Endothelial cell (in vitro differentiated cells): Measurements from ENCODE around the gene ABCA6. TPM values are rescaled to one million over a fixed set of nuclear protein-coding genes. Genes with fewer than 3 reads are reported as not detected.
A peak's percentile ranks its signal among the peaks of the same experiment; 100 is the strongest.

Experiments
- DNase-seq: peaks from one replicate; pipeline ENCODE4 v3.0.0; 2021; ENCODE audit warnings: low spot score
- H3K27ac Mint-ChIP-seq: one replicate; pipeline ENCODE4 v1.8.0; 2021; ENCODE audit warnings: mixed read lengths, inconsistent platforms; ENCODE audit not compliant: unreplicated experiment
- H3K27me3 Mint-ChIP-seq: one replicate; pipeline ENCODE4 v1.8.0; 2021; ENCODE audit warnings: mild to moderate bottlenecking, moderate library complexity, mixed read lengths, inconsistent platforms; ENCODE audit not compliant: unreplicated experiment
- H3K36me3 Mint-ChIP-seq: one replicate; pipeline ENCODE4 v1.8.0; 2021; ENCODE audit warnings: mild to moderate bottlenecking, low read depth, mixed read lengths, inconsistent platforms; ENCODE audit not compliant: unreplicated experiment
- H3K4me1 Mint-ChIP-seq: one replicate; pipeline ENCODE4 v1.8.0; 2021; ENCODE audit warnings: mild to moderate bottlenecking, mixed read lengths, inconsistent platforms; ENCODE audit not compliant: unreplicated experiment
- H3K4me3 Mint-ChIP-seq: one replicate; pipeline ENCODE4 v1.8.0; 2021; ENCODE audit warnings: mild to moderate bottlenecking, mixed read lengths, inconsistent platforms; ENCODE audit not compliant: unreplicated experiment
- H3K9me3 Mint-ChIP-seq: one replicate; pipeline ENCODE4 v1.8.0; 2021; ENCODE audit warnings: mixed read lengths, inconsistent platforms; ENCODE audit not compliant: unreplicated experiment
- total RNA-seq: library from RNA; stranded (reverse); fragmentation: NEBNext Ultra II Directional; extraction: Animal tissue kit (Norgen Biotek cat#: 25700); gene quantifications from one replicate; pipeline ENCODE4 v1.2.1, GENCODE V29; 2021; ENCODE audit not compliant: unreplicated experiment
- TF ChIP-seq, protein P1 (sequence below): fragments of 200-600 bp; sonication (generic); IDR thresholded peaks from one replicate; pipeline ENCODE4 v1.5.0; 2021; ENCODE audit warnings: antibody characterized with exemption; ENCODE audit not compliant: unreplicated experiment

Gene ABCA6
- total RNA-seq, 1 donor from 2014 or later, result 0.38 TPM

GRCh38 chr17:69048634-69049033 lies 93.1 kb downstream of the ABCA6 start:
- Mint-ChIP-seq H3K9me3 (no peaks in the 10 kb centered on the region), H3K27ac (peak overlapping the region; percentile 96)

GRCh38 chr17:69047368-69048263 lies 94.1 kb downstream of the ABCA6 start:
- TF ChIP-seq, protein P1, sequence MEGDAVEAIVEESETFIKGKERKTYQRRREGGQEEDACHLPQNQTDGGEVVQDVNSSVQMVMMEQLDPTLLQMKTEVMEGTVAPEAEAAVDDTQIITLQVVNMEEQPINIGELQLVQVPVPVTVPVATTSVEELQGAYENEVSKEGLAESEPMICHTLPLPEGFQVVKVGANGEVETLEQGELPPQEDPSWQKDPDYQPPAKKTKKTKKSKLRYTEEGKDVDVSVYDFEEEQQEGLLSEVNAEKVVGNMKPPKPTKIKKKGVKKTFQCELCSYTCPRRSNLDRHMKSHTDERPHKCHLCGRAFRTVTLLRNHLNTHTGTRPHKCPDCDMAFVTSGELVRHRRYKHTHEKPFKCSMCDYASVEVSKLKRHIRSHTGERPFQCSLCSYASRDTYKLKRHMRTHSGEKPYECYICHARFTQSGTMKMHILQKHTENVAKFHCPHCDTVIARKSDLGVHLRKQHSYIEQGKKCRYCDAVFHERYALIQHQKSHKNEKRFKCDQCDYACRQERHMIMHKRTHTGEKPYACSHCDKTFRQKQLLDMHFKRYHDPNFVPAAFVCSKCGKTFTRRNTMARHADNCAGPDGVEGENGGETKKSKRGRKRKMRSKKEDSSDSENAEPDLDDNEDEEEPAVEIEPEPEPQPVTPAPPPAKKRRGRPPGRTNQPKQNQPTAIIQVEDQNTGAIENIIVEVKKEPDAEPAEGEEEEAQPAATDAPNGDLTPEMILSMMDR, result no peak
- peak; percentile 47 for DNase-seq

More at GRCh38 chr17:69048634-69049033, 93.1 kb downstream of the ABCA6 start:
- Mint-ChIP-seq H3K36me3 (no peaks in the 10 kb centered on the region), H3K27me3 (peaks cover 3% of the 10 kb centered on the region), H3K4me3 (no peak overlapping the region), H3K4me1 (peaks cover 33% of the 10 kb centered on the region)
- DNase-seq, result no peak
- TF ChIP-seq, protein P1, result no peak

DNA sequence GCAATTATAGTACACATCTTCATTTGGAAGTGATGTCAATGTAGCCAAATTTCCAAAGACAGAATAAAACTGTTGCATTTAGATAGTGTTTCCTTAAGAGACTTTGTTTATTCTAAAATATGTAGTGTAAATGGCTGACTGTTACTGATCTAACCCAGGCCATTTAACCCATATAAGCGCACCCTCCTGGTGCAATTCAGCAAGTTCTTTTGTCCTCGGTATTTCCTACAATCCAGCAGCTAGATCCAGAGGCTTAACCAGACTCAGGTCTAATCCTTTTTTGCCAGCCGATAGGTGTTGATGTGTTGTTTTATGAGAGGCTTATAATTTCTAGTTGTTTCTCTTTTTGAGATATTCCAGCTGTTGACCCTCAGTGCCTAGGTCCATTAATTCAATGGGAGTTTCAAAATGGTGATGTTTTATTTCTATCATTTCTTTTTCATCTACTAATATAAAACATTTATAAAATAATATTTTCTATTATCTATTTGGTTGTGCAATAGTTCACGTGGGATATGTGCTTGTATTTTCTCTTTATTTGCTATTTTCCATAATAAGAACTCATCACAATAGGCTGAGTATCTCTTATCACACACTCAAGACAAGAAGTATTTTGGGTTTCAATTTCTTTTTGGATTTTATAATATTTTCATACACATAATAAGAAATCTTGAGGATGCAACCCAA lies 95.4 kb downstream of the ABCA6 start:
- TF ChIP-seq, protein P1, result no peak
- Mint-ChIP-seq H3K27ac (peak overlapping the region; percentile 73), H3K27me3 (peaks cover 3% of the 10 kb centered on the region), H3K4me1 (peaks cover 30% of the 10 kb centered on the region), H3K9me3 (no peaks in the 10 kb centered on the region), H3K4me3 (no peak overlapping the region), H3K36me3 (peaks cover 4% of the 10 kb centered on the region)
- DNase-seq, result no peak

More at GRCh38 chr17:69047368-69048263, 94.1 kb downstream of the ABCA6 start:
- H3K4me1 Mint-ChIP-seq, result peaks cover 33% of the 10 kb centered on the region
- no peaks in the 10 kb centered on the region for H3K9me3 Mint-ChIP-seq
- peaks cover 3% of the 10 kb centered on the region for H3K27me3 Mint-ChIP-seq
- peak overlapping the region; percentile 7 for H3K4me3 Mint-ChIP-seq
- peaks cover under 1% of the 10 kb centered on the region for H3K36me3 Mint-ChIP-seq
- H3K27ac Mint-ChIP-seq, result peak overlapping the region; percentile 96

GRCh38 chr17:69045646-69046045 lies 96.0 kb downstream of the ABCA6 start:
- Mint-ChIP-seq H3K9me3 (no peaks in the 10 kb centered on the region), H3K4me3 (no peak overlapping the region), H3K27ac (peak overlapping the region; percentile 53), H3K36me3 (peaks cover 4% of the 10 kb centered on the region), H3K4me1 (peaks cover 30% of the 10 kb centered on the region), H3K27me3 (peaks cover 3% of the 10 kb centered on the region)
- TF ChIP-seq, protein P1, result no peak
- no peak for DNase-seq
